ENCODE measurements around the gene RAC2.

The RAC2 gene

DNA sequence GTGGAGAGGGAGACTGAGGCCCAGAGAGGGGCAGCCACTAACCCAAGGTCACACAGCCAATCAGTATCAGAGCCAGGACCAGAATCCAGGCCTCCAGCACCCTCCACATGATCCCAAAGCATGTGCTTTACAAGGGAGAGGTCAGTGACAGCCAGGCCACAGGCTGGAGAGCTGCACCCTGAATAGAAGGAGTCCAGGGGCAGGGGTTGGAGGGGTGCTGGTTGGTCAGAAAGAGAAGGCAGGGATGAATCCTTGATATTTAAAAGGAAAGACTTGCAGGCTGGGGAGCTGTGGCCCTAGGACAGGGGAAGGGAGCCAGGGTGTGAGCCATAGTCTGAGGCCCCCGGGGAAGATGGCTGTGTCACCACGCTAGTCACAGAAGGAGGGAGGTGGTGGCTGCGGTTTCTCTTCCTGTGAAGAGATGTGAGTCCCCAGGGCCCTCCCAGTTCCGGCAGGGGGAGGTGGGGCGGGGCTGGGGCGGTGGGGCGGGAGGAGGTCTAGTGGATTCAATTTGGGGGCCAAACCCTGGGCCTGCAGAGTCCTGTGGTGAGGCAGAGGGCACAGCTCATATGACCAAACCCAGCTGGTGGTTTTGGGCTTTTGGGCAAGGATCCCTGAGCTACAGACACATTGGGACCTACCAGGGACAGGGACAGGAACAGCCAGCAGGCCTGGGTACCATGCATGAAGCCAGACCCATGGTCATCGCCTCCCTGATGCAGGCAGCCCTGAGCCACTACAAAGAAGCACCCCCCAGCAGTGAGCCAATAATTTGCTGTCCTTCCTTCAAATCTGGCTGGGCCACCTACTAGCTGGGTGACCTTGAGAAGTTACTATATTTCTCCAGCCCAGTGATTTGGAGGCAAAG lies 14.0 kb downstream of the RAC2 start:
- H3K36me3 ChIP-seq (ENCODE audit: insufficient read depth, low read length): peaks cover 80% of the 10 kb centered on the region
- H3K4me1 ChIP-seq (ENCODE audit: insufficient read depth, low read length, severe bottlenecking): peaks cover 56% of the 10 kb centered on the region
- peak overlapping the region; percentile 35 for H3K4me3 ChIP-seq (ENCODE audit: low read depth, low read length, poor library complexity, severe bottlenecking)
- peak overlapping the region; percentile 83 for H3K9ac ChIP-seq (ENCODE audit: low read length)
- no peaks in the 10 kb centered on the region for H3K9me2 ChIP-seq (ENCODE audit: low read depth, low read length)
- no peak for TF ChIP-seq EZH2 (IDR thresholded peaks at IDR 0.05; ENCODE audit: borderline replicate concordance, low read length)
- TF ChIP-seq, protein P1, sequence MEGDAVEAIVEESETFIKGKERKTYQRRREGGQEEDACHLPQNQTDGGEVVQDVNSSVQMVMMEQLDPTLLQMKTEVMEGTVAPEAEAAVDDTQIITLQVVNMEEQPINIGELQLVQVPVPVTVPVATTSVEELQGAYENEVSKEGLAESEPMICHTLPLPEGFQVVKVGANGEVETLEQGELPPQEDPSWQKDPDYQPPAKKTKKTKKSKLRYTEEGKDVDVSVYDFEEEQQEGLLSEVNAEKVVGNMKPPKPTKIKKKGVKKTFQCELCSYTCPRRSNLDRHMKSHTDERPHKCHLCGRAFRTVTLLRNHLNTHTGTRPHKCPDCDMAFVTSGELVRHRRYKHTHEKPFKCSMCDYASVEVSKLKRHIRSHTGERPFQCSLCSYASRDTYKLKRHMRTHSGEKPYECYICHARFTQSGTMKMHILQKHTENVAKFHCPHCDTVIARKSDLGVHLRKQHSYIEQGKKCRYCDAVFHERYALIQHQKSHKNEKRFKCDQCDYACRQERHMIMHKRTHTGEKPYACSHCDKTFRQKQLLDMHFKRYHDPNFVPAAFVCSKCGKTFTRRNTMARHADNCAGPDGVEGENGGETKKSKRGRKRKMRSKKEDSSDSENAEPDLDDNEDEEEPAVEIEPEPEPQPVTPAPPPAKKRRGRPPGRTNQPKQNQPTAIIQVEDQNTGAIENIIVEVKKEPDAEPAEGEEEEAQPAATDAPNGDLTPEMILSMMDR (IDR thresholded peaks at IDR 0.05; ENCODE audit: low read length): no peak
- H3K27me3 ChIP-seq (ENCODE audit: insufficient read depth, low read length): no peaks in the 10 kb centered on the region
- no peaks in the 10 kb centered on the region for H3F3A ChIP-seq (ENCODE audit: insufficient read depth, low read length)
- H3K9me3 ChIP-seq (ENCODE audit: low read length): no peaks in the 10 kb centered on the region
- peak overlapping the region; percentile 61 for H3K4me2 ChIP-seq (ENCODE audit: low read length)
- no peaks in the 10 kb centered on the region for H4K20me1 ChIP-seq (ENCODE audit: insufficient read depth, low read length)
- H3K27ac ChIP-seq (ENCODE audit: low read depth, low read length, poor library complexity, severe bottlenecking): peak overlapping the region; percentile 88
- no peak overlapping the region for H2AFZ ChIP-seq (ENCODE audit: low read length)
- no peaks in the 10 kb centered on the region for H3K79me2 ChIP-seq (ENCODE audit: insufficient read depth, low read length)

DNA sequence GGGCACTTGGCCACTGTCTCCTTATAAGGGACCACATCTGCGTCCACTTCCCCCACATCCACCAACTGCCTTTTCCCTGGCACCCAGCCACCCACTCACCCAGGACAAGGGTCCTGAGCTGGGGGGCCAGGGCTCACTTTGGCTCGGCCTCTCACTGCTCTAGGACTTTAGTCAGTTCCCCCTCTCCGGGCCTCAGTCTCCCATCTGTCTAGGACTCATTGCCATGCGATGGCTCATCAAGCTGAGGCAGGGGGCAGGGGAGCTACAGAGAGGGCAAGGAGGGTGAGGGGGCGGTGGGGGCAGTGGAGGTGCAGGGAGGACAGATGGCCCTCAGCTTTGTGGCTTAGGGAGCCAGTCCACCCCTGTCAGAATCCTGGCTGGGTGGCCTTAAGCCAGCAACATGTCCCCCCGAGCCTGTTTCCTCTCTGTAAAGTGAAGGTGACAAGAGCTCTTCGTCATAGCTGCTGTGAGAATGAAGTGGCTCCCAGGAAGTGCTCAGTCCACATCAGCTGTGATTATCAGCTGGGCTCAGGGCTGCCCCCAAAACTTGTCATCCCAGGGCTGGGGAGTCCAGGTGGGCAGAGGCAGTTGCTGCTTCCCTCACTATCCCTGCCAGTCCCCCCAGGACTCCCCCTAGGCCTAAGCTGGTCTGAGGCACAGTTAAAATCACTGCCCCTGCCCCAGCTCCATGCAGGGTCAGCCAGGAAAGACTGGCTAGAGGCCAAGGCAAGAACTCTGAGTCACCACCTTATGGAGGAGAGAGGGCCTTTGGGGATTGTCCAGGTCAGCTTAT lies 14.9 kb downstream of the RAC2 start:
- Histone ChIP-seq H4K20me1 (ENCODE audit: insufficient read depth, low read length) (no peaks in the 10 kb centered on the region), H3K4me1 (ENCODE audit: insufficient read depth, low read length, severe bottlenecking) (peaks cover 48% of the 10 kb centered on the region), H3K27ac (ENCODE audit: low read depth, low read length, poor library complexity, severe bottlenecking) (peak overlapping the region; percentile 88), H3K4me3 (ENCODE audit: low read depth, low read length, poor library complexity, severe bottlenecking) (peak overlapping the region; percentile 35), H2AFZ (ENCODE audit: low read length) (no peak overlapping the region), H3K9ac (ENCODE audit: low read length) (peak overlapping the region; percentile 83), H3K9me2 (ENCODE audit: low read depth, low read length) (no peaks in the 10 kb centered on the region), H3K9me3 (ENCODE audit: low read length) (no peaks in the 10 kb centered on the region), H3K4me2 (ENCODE audit: low read length) (peak overlapping the region; percentile 61), H3K27me3 (ENCODE audit: insufficient read depth, low read length) (no peaks in the 10 kb centered on the region), H3K79me2 (ENCODE audit: insufficient read depth, low read length) (no peaks in the 10 kb centered on the region), H3K36me3 (ENCODE audit: insufficient read depth, low read length) (peaks cover 82% of the 10 kb centered on the region), H3F3A (ENCODE audit: insufficient read depth, low read length) (0 out of 2 replicates have a peak, but pooled peaks cover 2% of the 10 kb centered on the region)
- TF ChIP-seq, protein P1 (IDR thresholded peaks at IDR 0.05; ENCODE audit: low read length): no peak
- no peak for TF ChIP-seq EZH2 (IDR thresholded peaks at IDR 0.05; ENCODE audit: borderline replicate concordance, low read length)

DNA sequence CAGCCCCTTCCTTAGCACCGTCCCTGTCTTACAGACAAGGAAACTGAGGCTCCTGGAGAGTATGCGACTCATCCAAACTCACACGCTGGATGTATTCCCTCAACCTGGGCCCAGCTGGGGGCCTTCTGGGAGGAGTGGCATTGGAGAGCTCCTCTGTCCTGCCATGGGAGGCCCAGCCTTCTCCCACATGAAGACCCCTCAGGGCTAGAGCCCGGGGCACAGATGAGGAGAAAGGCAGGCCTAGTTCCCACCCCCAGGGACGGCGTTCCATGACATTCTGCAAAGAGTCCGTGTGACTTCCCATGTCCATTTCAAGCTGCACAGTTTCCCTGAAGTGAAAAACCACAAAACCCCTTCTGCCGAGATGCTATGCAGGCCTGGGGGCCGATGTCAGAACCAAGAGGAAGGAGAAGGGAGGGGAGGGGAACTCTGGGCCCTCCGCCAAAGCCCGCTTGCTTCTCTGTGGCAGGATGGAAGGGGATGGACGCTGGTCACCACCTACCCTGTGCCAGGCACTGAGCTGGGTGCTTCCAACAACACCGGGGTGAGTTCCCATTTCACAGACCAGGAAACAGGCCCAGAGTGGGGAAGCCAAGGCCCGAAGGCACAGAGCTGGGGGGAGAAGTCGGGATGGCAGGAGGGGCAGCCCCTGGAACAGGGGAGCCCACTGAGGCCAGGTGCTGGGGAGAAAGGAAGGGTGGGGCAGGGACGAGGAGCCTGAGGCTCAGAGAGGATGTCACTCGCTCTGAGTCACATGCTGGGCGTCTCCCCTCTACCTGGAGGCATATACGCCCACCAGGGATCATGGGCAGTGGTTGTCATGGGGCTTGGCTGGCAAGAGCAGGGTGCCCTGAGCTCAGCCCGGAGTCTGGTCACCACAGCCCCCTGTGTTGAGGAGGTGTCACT lies 15.7 kb downstream of the RAC2 start:
- H3K4me2 ChIP-seq (ENCODE audit: low read length): peak overlapping the region; percentile 61; the same call in 1 of the 2 replicates
- H3K9me3 ChIP-seq (ENCODE audit: low read length): no peaks in the 10 kb centered on the region
- H3K36me3 ChIP-seq (ENCODE audit: insufficient read depth, low read length): peaks cover 82% of the 10 kb centered on the region
- H3K4me3 ChIP-seq (ENCODE audit: low read depth, low read length, poor library complexity, severe bottlenecking): no peak overlapping the region
- H3K27ac ChIP-seq (ENCODE audit: low read depth, low read length, poor library complexity, severe bottlenecking): peak overlapping the region; percentile 88
- H3K27me3 ChIP-seq (ENCODE audit: insufficient read depth, low read length): no peaks in the 10 kb centered on the region
- peak overlapping the region; percentile 83; the same call in 1 of the 2 replicates for H3K9ac ChIP-seq (ENCODE audit: low read length)
- 0 out of 2 replicates have a peak, but pooled peaks cover 4% of the 10 kb centered on the region for H3F3A ChIP-seq (ENCODE audit: insufficient read depth, low read length)
- no peaks in the 10 kb centered on the region for H3K79me2 ChIP-seq (ENCODE audit: insufficient read depth, low read length)
- peaks cover 45% of the 10 kb centered on the region for H3K4me1 ChIP-seq (ENCODE audit: insufficient read depth, low read length, severe bottlenecking)
- H3K9me2 ChIP-seq (ENCODE audit: low read depth, low read length): no peaks in the 10 kb centered on the region
- H4K20me1 ChIP-seq (ENCODE audit: insufficient read depth, low read length): no peaks in the 10 kb centered on the region
- TF ChIP-seq EZH2 (IDR thresholded peaks at IDR 0.05; ENCODE audit: borderline replicate concordance, low read length): no peak
- TF ChIP-seq, protein P1 (IDR thresholded peaks at IDR 0.05; ENCODE audit: low read length): no peak
- no peak overlapping the region for H2AFZ ChIP-seq (ENCODE audit: low read length)
